ENCODE data around the gene LMO7. TPM values are rescaled to one million over a fixed set of nuclear protein-coding genes. Genes with fewer than 3 reads are reported as not detected.
A peak's percentile ranks its signal among the peaks of the same experiment; 100 is the strongest.

LMO7 gene
- total and polyA plus RNA-seq, 2 of the 13 experiments (the other 11 are each of a cell fraction or from before 2014, with no cell fraction given): 34.0 to 121 TPM

DNA sequence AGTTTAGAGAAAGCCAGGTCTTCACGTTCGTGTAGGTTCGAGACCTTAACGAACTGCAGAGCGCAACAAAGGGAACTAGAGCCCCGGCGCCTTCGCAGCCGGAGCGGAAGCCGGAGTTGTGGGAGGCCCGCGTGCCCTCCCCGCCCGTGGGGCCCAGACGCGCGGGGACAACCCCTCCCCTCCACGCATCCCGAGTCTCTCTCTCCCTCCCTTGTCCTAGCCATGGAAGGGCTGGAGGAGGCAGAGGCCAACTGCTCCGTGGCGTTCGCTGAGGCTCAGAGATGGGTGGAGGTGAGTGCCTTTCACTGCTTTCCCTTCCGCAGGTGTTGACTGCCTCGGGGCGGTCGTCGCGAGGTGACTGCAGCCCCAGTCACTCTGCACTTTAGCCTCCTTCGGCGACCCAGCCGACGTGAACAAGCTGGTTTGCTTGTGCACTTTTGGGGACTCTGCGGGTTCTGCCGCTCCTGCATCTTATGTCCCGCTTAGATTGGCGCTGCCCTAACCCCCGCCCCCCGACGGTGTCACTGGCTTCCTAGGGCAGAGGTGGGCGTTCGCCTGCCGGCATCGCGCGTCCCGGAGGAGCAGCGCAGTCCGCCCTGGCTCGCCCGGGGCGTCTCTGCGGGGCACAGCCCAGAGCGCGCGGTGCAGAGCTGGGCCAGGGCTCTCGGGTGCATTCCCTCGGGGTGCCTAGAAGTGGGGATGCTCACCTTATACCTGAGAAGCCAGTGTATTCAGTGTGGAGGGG is 478 bp downstream of the LMO7 start (continued):
- TF ChIP-seq, protein P1, sequence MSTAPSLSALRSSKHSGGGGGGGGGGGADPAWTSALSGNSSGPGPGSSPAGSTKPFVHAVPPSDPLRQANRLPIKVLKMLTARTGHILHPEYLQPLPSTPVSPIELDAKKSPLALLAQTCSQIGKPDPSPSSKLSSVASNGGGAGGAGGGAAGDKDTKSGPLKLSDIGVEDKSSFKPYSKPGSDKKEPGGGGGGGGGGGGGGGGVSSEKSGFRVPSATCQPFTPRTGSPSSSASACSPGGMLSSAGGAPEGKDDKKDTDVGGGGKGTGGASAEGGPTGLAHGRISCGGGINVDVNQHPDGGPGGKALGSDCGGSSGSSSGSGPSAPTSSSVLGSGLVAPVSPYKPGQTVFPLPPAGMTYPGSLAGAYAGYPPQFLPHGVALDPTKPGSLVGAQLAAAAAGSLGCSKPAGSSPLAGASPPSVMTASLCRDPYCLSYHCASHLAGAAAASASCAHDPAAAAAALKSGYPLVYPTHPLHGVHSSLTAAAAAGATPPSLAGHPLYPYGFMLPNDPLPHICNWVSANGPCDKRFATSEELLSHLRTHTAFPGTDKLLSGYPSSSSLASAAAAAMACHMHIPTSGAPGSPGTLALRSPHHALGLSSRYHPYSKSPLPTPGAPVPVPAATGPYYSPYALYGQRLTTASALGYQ (CRISPR knock-in tag; IDR thresholded peaks at IDR 0.05): no peak
- TF ChIP-seq ZBTB8A (CRISPR knock-in tag; IDR thresholded peaks at IDR 0.05; ENCODE audit: borderline replicate concordance, low read depth) (no peak), HMG20A (CRISPR knock-in tag; IDR thresholded peaks at IDR 0.05; ENCODE audit: borderline replicate concordance) (peak; percentile 55; the same call in 1 of the 2 replicates), ZNF674 (CRISPR knock-in tag; IDR thresholded peaks at IDR 0.05; ENCODE audit: low read depth) (0 out of 2 replicates have a peak, but pooled peaks have one; percentile 52), AHR (CRISPR knock-in tag; IDR thresholded peaks at IDR 0.05) (no peak), RBM22 (optimal IDR thresholded peaks at IDR 0.05; ENCODE audit: low read length) (no peak), ZNF83 (CRISPR knock-in tag; IDR thresholded peaks at IDR 0.05; ENCODE audit: borderline replicate concordance) (0 out of 2 replicates have a peak, but pooled peaks have one; percentile 66), ZNF501 (CRISPR knock-in tag; IDR thresholded peaks at IDR 0.05) (peak; percentile 68; the same call in 1 of the 2 replicates), FOXP4 (CRISPR knock-in tag; IDR thresholded peaks at IDR 0.05) (no peak), ZNF564 (CRISPR knock-in tag; IDR thresholded peaks at IDR 0.05) (0 out of 2 replicates have a peak, but pooled peaks have one; percentile 22), ZNF124 (CRISPR knock-in tag; IDR thresholded peaks at IDR 0.05) (no peak), GZF1 (CRISPR knock-in tag; IDR thresholded peaks at IDR 0.05) (no peak), ZNF205 (CRISPR knock-in tag; IDR thresholded peaks at IDR 0.05) (peak; percentile 85), ZC3H13 (CRISPR knock-in tag; IDR thresholded peaks at IDR 0.05) (no peak), SMAD3 (CRISPR knock-in tag; IDR thresholded peaks at IDR 0.05) (no peak), XRCC5 (optimal IDR thresholded peaks at IDR 0.05; ENCODE audit: low read length) (peak; percentile 29), ZNF558 (CRISPR knock-in tag; IDR thresholded peaks at IDR 0.05; ENCODE audit: borderline replicate concordance) (no peak), TCF12 (IDR thresholded peaks at IDR 0.05) (no peak), TCF12 (CRISPR knock-in tag; IDR thresholded peaks at IDR 0.05) (no peak), HIC2 (CRISPR knock-in tag; IDR thresholded peaks at IDR 0.05; ENCODE audit: low read depth) (peak; percentile 24; the same call in 1 of the 2 replicates)
- TF ChIP-seq, protein P2, sequence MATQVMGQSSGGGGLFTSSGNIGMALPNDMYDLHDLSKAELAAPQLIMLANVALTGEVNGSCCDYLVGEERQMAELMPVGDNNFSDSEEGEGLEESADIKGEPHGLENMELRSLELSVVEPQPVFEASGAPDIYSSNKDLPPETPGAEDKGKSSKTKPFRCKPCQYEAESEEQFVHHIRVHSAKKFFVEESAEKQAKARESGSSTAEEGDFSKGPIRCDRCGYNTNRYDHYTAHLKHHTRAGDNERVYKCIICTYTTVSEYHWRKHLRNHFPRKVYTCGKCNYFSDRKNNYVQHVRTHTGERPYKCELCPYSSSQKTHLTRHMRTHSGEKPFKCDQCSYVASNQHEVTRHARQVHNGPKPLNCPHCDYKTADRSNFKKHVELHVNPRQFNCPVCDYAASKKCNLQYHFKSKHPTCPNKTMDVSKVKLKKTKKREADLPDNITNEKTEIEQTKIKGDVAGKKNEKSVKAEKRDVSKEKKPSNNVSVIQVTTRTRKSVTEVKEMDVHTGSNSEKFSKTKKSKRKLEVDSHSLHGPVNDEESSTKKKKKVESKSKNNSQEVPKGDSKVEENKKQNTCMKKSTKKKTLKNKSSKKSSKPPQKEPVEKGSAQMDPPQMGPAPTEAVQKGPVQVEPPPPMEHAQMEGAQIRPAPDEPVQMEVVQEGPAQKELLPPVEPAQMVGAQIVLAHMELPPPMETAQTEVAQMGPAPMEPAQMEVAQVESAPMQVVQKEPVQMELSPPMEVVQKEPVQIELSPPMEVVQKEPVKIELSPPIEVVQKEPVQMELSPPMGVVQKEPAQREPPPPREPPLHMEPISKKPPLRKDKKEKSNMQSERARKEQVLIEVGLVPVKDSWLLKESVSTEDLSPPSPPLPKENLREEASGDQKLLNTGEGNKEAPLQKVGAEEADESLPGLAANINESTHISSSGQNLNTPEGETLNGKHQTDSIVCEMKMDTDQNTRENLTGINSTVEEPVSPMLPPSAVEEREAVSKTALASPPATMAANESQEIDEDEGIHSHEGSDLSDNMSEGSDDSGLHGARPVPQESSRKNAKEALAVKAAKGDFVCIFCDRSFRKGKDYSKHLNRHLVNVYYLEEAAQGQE (IDR thresholded peaks at IDR 0.05; ENCODE audit: borderline replicate concordance in 1 of 2, low read depth in 1 of 2, low read length in 2 of 2): no peak

Data from HepG2 (cell line).